Measurements from ENCODE around the gene GUCY2C. TPM values are rescaled to one million over a fixed set of nuclear protein-coding genes. Genes with fewer than 3 reads are reported as not detected.

GUCY2C gene
- total RNA-seq, 1 experiment from 2014 or later: not detected

DNA sequence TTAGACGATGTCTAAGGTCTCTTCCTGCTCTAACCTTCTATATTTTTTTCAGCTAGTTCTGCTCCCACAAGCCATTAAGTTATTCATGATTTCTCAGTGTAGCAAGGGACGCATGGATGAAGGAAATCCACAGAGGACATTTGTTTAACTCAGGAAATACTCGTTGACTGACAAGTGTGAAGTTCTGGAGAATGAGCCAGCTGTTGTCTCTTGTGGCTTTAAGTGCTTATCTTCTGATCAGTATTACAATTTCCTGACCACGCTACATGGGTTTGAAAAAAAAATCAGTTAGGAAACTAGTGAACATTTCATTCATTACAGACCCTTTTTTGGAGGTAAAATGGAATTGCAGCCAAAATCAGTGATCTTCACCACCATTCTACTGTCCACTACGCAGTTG is 53.1 kb downstream of the GUCY2C start:
- Histone ChIP-seq H3K4me1 (ENCODE audit: insufficient read depth, low read length) (no peaks in the 10 kb centered on the region), H3K9ac (ENCODE audit: low read length) (no peak overlapping the region), H3K9me2 (replicated peaks; ENCODE audit: low read length) (no peaks in the 10 kb centered on the region), H3K27ac (ENCODE audit: low read length) (no peak overlapping the region), H4K20me1 (ENCODE audit: low read length) (no peaks in the 10 kb centered on the region), H3K4me2 (ENCODE audit: low read length) (no peak overlapping the region), H3K36me3 (ENCODE audit: low read depth, low read length) (no peaks in the 10 kb centered on the region), H3F3A (ENCODE audit: low read length, unreplicated experiment) (no peaks in the 10 kb centered on the region), H3K27me3 (ENCODE audit: low read length) (peaks cover 5% of the 10 kb centered on the region; the same call in 1 of the 2 replicates), H3K79me2 (ENCODE audit: low read length) (no peaks in the 10 kb centered on the region), H3K9me3 (ENCODE audit: low read length) (no peaks in the 10 kb centered on the region), H2AFZ (ENCODE audit: low read length) (no peak overlapping the region), H3K4me3 (ENCODE audit: low read length) (no peak overlapping the region)
- CTCF ChIA-PET: no interaction called here
- TF ChIP-seq EZH2phosphoT487 (IDR thresholded peaks at IDR 0.05; ENCODE audit: borderline replicate concordance, low read length) (no peak), CTCF (conservative IDR thresholded peaks at IDR 0.05; ENCODE audit: low read depth, low read length) (no peak), EZH2 (IDR thresholded peaks at IDR 0.05; ENCODE audit: low read length, unreplicated experiment) (no peak)
- ATAC-seq (no peak), DNase-seq (no peak)
- POLR2A ChIA-PET (ENCODE audit: unreplicated experiment): no interaction called here
- BruUV-seq (replicated peaks): no TSS peak
- intact Hi-C loops (cut with micrococcal nuclease): no loop called here

DNA sequence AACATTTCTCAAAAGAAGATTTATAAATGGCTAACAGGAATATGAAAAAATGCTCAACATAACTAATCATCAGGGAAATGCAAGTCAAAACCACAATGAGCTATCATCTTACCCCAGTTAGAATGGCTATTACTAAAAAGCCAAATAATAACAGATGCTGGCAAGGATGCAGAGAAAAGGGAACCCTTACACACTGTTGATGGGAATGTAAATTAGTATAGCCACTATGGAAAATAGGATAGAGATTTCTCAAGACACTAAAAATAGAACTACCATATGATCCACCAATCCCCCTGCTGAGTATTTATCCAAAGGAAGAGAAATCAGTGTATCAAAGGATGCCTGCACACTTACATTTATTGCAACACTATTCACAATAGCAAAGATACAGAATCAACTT is 58.3 kb downstream of the GUCY2C start:
- POLR2A ChIA-PET (ENCODE audit: unreplicated experiment): no interaction called here

GRCh38 chr12:14635776-14636175 is 60.6 kb downstream of the GUCY2C start:
- DNase-seq (no peak), ATAC-seq (no peak)
- Histone ChIP-seq H3K36me3 (ENCODE audit: low read depth, low read length) (no peaks in the 10 kb centered on the region), H4K20me1 (ENCODE audit: low read length) (no peaks in the 10 kb centered on the region), H2AFZ (ENCODE audit: low read length) (no peak overlapping the region), H3K79me2 (ENCODE audit: low read length) (no peaks in the 10 kb centered on the region), H3K27me3 (ENCODE audit: low read length) (no peaks in the 10 kb centered on the region), H3K27ac (ENCODE audit: low read length) (no peak overlapping the region), H3K9me2 (replicated peaks; ENCODE audit: low read length) (no peaks in the 10 kb centered on the region), H3K9ac (ENCODE audit: low read length) (no peak overlapping the region), H3K4me2 (ENCODE audit: low read length) (no peak overlapping the region), H3K9me3 (ENCODE audit: low read length) (no peaks in the 10 kb centered on the region), H3F3A (ENCODE audit: low read length, unreplicated experiment) (no peaks in the 10 kb centered on the region), H3K4me3 (ENCODE audit: low read length) (no peak overlapping the region), H3K4me1 (ENCODE audit: insufficient read depth, low read length) (no peaks in the 10 kb centered on the region)
- CTCF ChIA-PET: no interaction called here
- POLR2A ChIA-PET (ENCODE audit: unreplicated experiment): no interaction called here
- BruUV-seq (replicated peaks): no TSS peak
- TF ChIP-seq EZH2phosphoT487 (IDR thresholded peaks at IDR 0.05; ENCODE audit: borderline replicate concordance, low read length): no peak
- TF ChIP-seq EZH2 (IDR thresholded peaks at IDR 0.05; ENCODE audit: low read length, unreplicated experiment): no peak
- TF ChIP-seq CTCF (conservative IDR thresholded peaks at IDR 0.05; ENCODE audit: low read depth, low read length): no peak
- intact Hi-C loops (cut with micrococcal nuclease): no loop called here

More for the DNA sequence above, 58.3 kb downstream of the GUCY2C start:
- H3K79me2 ChIP-seq (ENCODE audit: low read length): no peaks in the 10 kb centered on the region
- no peak overlapping the region for H3K27ac ChIP-seq (ENCODE audit: low read length)
- no peak overlapping the region for H2AFZ ChIP-seq (ENCODE audit: low read length)
- no peaks in the 10 kb centered on the region for H4K20me1 ChIP-seq (ENCODE audit: low read length)
- no peaks in the 10 kb centered on the region for H3F3A ChIP-seq (ENCODE audit: low read length, unreplicated experiment)
- H3K9ac ChIP-seq (ENCODE audit: low read length): no peak overlapping the region
- no TSS peak for BruUV-seq (replicated peaks)
- ATAC-seq (no peak), DNase-seq (no peak)
- no peak overlapping the region for H3K4me3 ChIP-seq (ENCODE audit: low read length)
- CTCF ChIA-PET: no interaction called here
- H3K27me3 ChIP-seq (ENCODE audit: low read length): peaks cover 5% of the 10 kb centered on the region; the same call in 1 of the 2 replicates
- no peak overlapping the region for H3K4me2 ChIP-seq (ENCODE audit: low read length)
- no peaks in the 10 kb centered on the region for H3K9me3 ChIP-seq (ENCODE audit: low read length)
- no peaks in the 10 kb centered on the region for H3K36me3 ChIP-seq (ENCODE audit: low read depth, low read length)
- H3K4me1 ChIP-seq (ENCODE audit: insufficient read depth, low read length): no peaks in the 10 kb centered on the region
- intact Hi-C loops (cut with micrococcal nuclease): no loop called here
- TF ChIP-seq CTCF (conservative IDR thresholded peaks at IDR 0.05; ENCODE audit: low read depth, low read length) (no peak), EZH2 (IDR thresholded peaks at IDR 0.05; ENCODE audit: low read length, unreplicated experiment) (no peak), EZH2phosphoT487 (IDR thresholded peaks at IDR 0.05; ENCODE audit: borderline replicate concordance, low read length) (no peak)
- H3K9me2 ChIP-seq (replicated peaks; ENCODE audit: low read length): no peaks in the 10 kb centered on the region
